ENCODE results near the gene CDC25C.

DNA sequence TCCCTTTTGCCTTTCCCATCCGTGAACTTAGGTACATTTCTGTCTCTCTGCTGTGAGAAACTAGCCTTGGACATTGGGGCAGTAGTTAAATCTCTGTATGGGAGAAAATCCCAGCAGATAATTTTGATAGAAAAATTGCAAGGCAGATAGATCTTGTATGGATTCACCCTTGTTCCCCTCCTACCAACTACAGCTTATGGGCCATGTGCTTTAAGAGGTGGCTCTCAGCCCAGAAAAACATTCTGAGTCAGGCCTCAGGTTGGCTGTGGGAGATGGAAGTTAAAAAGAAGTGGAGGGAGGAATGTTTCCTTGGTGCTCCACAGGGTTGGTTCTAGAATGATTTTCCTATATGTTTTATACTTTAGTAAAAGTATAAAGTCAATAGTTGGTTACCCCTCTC lies 19.5 kb upstream of the CDC25C start:
- TF ChIP-seq, protein P1, sequence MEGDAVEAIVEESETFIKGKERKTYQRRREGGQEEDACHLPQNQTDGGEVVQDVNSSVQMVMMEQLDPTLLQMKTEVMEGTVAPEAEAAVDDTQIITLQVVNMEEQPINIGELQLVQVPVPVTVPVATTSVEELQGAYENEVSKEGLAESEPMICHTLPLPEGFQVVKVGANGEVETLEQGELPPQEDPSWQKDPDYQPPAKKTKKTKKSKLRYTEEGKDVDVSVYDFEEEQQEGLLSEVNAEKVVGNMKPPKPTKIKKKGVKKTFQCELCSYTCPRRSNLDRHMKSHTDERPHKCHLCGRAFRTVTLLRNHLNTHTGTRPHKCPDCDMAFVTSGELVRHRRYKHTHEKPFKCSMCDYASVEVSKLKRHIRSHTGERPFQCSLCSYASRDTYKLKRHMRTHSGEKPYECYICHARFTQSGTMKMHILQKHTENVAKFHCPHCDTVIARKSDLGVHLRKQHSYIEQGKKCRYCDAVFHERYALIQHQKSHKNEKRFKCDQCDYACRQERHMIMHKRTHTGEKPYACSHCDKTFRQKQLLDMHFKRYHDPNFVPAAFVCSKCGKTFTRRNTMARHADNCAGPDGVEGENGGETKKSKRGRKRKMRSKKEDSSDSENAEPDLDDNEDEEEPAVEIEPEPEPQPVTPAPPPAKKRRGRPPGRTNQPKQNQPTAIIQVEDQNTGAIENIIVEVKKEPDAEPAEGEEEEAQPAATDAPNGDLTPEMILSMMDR (conservative IDR thresholded peaks at IDR 0.05): no peak
- TF ChIP-seq ZFX (IDR thresholded peaks at IDR 0.05): no peak
